Adipocyte (in vitro differentiated cells): Measurements from ENCODE around the gene CD300A.

Experiments used
- DNase-seq: peaks from one replicate; pipeline ENCODE4 v3.0.0-alpha.2; 2015; ENCODE audit warnings: low read depth
- H3K27me3 ChIP-seq: replicated peaks from 2 replicates; pipeline ENCODE4 v1.7.0; 2013; ENCODE audit warnings: mild to moderate bottlenecking, low read length, moderate library complexity; ENCODE audit not compliant: control insufficient read depth, insufficient read depth
- H3K36me3 ChIP-seq: 2 replicates; pipeline ENCODE4 v1.7.0; 2013; ENCODE audit warnings: low read length, mild to moderate bottlenecking, moderate library complexity; ENCODE audit not compliant: control insufficient read depth, insufficient read depth, severe bottlenecking
- H3K4me1 ChIP-seq: 2 replicates; pipeline ENCODE4 v1.7.0; 2013; ENCODE audit warnings: mild to moderate bottlenecking, low read length, moderate library complexity; ENCODE audit not compliant: control insufficient read depth, insufficient read depth
- H3K4me3 ChIP-seq: 2 replicates; pipeline ENCODE4 v1.7.0; 2013; ENCODE audit warnings: mild to moderate bottlenecking, low read length, moderate library complexity
- H3K9ac ChIP-seq: 2 replicates; pipeline ENCODE4 v1.7.0; 2013; ENCODE audit warnings: mild to moderate bottlenecking, low read length, moderate library complexity
- H3K9me3 ChIP-seq: 2 replicates; pipeline ENCODE4 v1.7.0; 2013; ENCODE audit warnings: mild to moderate bottlenecking, low read length, moderate library complexity; ENCODE audit not compliant: control insufficient read depth

The CD300A gene

GRCh38 chr17:74466111-74466827 lies at the start of gene CD300A:
CD300A (plus strand) TSS chr17:74466634; CDS start chr17:74466704, 70 bp downstream.
- Histone ChIP-seq H3K4me3 (no peak within 1 kb of the TSS), H3K36me3 (no peaks in the 10 kb centered on the region), H3K9me3 (no peaks in the 10 kb centered on the region), H3K4me1 (no peaks in the 10 kb centered on the region), H3K27me3 (peaks cover 54% of the 10 kb centered on the region), H3K9ac (no peak within 1 kb of the TSS)
- DNase-seq = no peak

DNA sequence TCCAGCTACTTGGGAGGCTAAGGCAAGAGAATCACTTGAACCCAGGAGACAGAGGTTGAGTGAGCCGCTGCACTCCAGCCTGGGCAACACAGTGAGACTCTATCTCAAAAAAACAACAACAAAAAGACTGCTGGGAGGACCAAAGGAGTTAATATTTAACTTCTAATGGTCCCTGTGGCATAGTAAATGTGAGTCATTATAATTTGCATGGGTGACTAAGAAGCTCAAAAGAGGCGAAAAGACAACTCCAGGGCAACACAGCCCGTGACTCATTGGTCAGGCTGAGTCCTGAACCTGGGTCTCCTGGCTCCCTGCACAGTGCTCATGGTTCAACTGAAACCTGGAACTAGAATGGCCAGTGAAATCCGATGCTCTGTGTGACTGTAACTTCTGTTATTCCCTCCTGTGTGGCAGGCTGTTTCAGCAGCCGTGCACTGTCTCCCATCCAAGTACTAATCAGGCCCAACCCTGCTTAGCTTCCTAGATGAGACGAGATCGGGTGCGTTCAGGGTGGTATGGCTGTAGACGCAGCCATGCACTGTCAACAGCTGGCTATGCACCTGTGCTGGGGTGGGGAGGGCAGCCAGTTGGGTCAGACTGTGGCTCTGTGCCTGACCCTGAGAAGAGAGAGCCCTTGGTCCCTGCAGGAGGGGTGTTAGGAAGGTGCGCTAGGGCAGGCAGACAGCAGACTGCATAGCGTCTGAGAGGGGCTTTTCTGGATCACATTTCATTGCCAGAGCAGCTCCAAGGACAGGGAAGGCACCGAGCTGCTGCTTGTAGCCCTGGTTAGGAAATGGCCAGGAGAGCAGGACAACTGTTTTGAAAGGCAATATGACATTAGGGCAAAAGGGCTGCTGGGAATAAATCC lies 49.0 kb upstream of the CD300A start:
- no peaks in the 10 kb centered on the region for H3K27me3 ChIP-seq
- no peaks in the 10 kb centered on the region for H3K36me3 ChIP-seq
- no peaks in the 10 kb centered on the region for H3K9me3 ChIP-seq
- H3K4me3 ChIP-seq = no peak overlapping the region
- peaks cover 11% of the 10 kb centered on the region for H3K4me1 ChIP-seq
- no peak for DNase-seq
- no peak overlapping the region for H3K9ac ChIP-seq

DNA sequence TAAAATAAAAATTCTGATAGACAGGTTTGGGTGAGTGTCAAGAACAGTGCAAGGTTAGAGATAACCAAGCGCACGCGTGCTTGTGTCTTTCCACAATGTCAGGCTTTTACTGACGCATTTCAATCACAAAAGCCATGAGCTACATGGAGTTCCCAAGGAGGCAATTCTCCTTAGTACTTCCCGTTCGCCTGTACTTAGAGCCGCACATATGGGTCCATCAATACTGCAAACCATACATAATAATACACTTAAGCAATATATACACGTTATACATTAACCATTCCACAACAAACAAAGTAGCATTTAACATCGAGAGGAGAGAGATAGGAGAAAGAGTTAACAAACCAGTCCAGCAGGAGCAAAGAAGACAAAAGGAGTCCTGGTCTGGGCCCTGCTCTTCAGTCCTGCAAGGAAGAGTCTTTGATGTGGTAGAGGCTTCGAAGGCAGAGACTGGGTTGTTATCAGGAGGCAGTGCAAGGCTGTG lies 46.5 kb upstream of the CD300A start:
- DNase-seq = no peak
- Histone ChIP-seq H3K36me3 (no peaks in the 10 kb centered on the region), H3K4me1 (peaks cover 11% of the 10 kb centered on the region), H3K4me3 (no peak overlapping the region), H3K9ac (no peak overlapping the region), H3K27me3 (peaks cover 3% of the 10 kb centered on the region), H3K9me3 (no peaks in the 10 kb centered on the region)

- no peak for DNase-seq
- H3K9ac ChIP-seq = no peak overlapping the region
- peaks cover 3% of the 10 kb centered on the region for H3K27me3 ChIP-seq
- no peaks in the 10 kb centered on the region for H3K36me3 ChIP-seq
- H3K4me1 ChIP-seq = no peaks in the 10 kb centered on the region
- no peak overlapping the region for H3K4me3 ChIP-seq
- no peaks in the 10 kb centered on the region for H3K9me3 ChIP-seq
Measured at GRCh38 chr17:74424117-74424516, 42.3 kb upstream of the CD300A start.

- no peak overlapping the region for H3K4me3 ChIP-seq
- H3K9me3 ChIP-seq = no peaks in the 10 kb centered on the region
- H3K4me1 ChIP-seq = no peaks in the 10 kb centered on the region
- no peak for DNase-seq
- H3K36me3 ChIP-seq = no peaks in the 10 kb centered on the region
- H3K9ac ChIP-seq = no peak overlapping the region
- peaks cover 3% of the 10 kb centered on the region for H3K27me3 ChIP-seq
Measured at GRCh38 chr17:74424657-74425056, 41.8 kb upstream of the CD300A start.

DNA sequence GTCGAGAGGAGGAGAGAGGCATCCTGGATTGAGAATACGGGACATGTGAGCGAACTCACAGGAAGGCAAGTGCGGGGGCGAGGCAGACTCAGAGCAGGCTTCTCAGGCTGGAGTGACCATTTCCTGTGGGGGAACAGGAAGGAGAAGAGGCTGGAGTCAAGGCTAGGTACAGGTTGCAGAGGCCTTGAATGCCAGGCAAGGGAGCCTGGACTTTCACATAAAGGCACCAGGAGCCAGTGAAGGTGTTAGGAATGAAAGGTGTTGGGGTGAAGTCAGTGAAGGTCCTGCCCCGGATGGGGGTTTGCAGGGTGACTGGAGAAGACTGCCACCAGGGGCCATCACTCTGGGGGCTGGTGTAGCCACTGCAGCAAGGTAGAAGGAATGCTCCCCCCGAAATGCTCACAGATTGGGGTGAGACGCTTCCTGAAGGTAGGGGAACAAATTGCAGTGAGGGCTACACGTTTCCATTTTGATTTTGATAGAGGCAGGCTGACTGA lies 39.8 kb upstream of the CD300A start:
- no peak for DNase-seq
- Histone ChIP-seq H3K27me3 (peaks cover 3% of the 10 kb centered on the region), H3K9me3 (no peaks in the 10 kb centered on the region), H3K4me3 (no peak overlapping the region), H3K4me1 (peaks cover 11% of the 10 kb centered on the region), H3K9ac (no peak overlapping the region), H3K36me3 (no peaks in the 10 kb centered on the region)

DNA sequence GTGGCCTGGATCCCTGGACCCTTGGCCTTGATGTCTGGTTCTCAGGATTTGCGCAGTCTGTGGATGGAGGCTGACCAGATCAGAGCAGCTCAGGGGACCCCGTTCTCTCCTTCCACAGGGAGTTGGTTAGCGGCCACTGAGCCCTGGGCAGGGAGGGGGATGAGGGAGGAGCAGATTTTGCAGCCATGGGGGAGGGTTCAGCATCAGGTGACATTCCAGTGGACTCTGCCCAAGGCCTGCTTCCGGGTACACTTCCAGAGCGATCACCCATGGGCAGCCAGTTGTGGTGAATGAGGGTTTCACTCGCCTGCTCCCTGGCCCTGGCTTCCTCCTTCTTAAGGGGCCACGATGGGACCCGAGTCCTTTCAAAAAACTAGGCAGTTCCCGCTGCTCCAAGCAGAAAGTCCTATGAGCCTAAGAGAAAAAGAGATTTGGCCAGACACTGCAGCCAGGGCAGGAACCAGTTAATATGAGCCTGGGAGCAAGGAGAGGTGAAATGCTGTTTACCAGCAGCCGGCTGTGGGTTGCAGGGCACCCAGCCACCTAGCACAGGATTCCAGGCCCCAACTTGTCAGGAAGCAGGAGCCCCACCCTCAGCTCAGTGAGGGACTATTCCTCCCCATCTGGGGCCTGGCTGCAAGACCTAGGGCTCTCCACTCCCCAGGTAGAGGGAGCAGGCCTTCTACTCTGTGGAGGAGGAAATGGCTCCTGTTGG lies 39.2 kb upstream of the CD300A start:
- H3K36me3 ChIP-seq = no peaks in the 10 kb centered on the region
- no peak for DNase-seq
- no peaks in the 10 kb centered on the region for H3K9me3 ChIP-seq
- H3K27me3 ChIP-seq = peaks cover 3% of the 10 kb centered on the region
- peaks cover 16% of the 10 kb centered on the region for H3K4me1 ChIP-seq
- no peak overlapping the region for H3K9ac ChIP-seq
- H3K4me3 ChIP-seq = no peak overlapping the region

GRCh38 chr17:74427763-74428153 lies 38.7 kb upstream of the CD300A start:
- H3K4me3 ChIP-seq = no peak overlapping the region
- DNase-seq = no peak
- H3K9ac ChIP-seq = no peak overlapping the region
- H3K36me3 ChIP-seq = no peaks in the 10 kb centered on the region
- no peaks in the 10 kb centered on the region for H3K9me3 ChIP-seq
- peaks cover 16% of the 10 kb centered on the region for H3K4me1 ChIP-seq
- peaks cover 3% of the 10 kb centered on the region for H3K27me3 ChIP-seq

GRCh38 chr17:74429604-74430384 lies 36.6 kb upstream of the CD300A start:
- DNase-seq = no peak
- Histone ChIP-seq H3K4me3 (no peak overlapping the region), H3K27me3 (peaks cover 11% of the 10 kb centered on the region)

GRCh38 chr17:74430385-74430705 lies 36.1 kb upstream of the CD300A start:
- no peak for DNase-seq
- H3K9me3 ChIP-seq = no peaks in the 10 kb centered on the region
- H3K36me3 ChIP-seq = no peaks in the 10 kb centered on the region
- peaks cover 16% of the 10 kb centered on the region for H3K4me1 ChIP-seq
- no peak overlapping the region for H3K9ac ChIP-seq
- peaks cover 13% of the 10 kb centered on the region for H3K27me3 ChIP-seq
- peak overlapping the region; percentile 80 for H3K4me3 ChIP-seq

More at GRCh38 chr17:74429604-74430384, 36.6 kb upstream of the CD300A start:
- Histone ChIP-seq H3K9me3 (no peaks in the 10 kb centered on the region), H3K36me3 (no peaks in the 10 kb centered on the region), H3K9ac (no peak overlapping the region), H3K4me1 (peaks cover 16% of the 10 kb centered on the region)
